ENCODE results near the gene FMN1. TPM values are rescaled to one million over a fixed set of nuclear protein-coding genes. Genes with fewer than 3 reads are reported as not detected.

FMN1 gene
- total RNA-seq, 2 experiments from 2014 or later = 0.04 to 0.13 TPM

- ChIA-PET CTCF (no interaction called here), POLR2A (no interaction called here)
Observed at GRCh38 chr15:33201491-33202231, 7.1 kb upstream of the FMN1 start.

GRCh38 chr15:33200903-33201302, 6.4 kb upstream of the FMN1 start:
- ChIA-PET POLR2A (no interaction called here), CTCF (no interaction called here)

- ChIA-PET POLR2A (no interaction called here), CTCF (no interaction called here)
Observed at GRCh38 chr15:33200444-33200843, 5.9 kb upstream of the FMN1 start.

DNA sequence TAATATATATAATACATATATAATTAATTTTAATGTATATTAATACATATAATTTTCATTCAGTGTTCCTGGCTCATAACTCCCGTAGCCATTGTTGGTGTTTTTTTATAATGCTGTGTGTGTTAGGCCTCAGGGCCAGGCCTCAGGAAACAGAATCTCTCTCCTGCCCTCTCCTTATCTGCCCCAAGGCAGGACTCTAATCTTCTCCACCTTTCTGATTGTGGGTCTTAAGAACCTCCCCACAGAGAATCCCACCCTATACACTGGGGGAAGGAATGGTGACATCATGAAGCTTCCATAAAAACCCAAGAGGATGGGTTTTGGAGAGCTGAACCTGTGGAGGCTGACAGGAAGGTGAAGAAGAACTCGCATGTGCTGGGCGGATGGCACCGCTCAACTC, 4.0 kb upstream of the FMN1 start:
- POLR2A ChIA-PET = no interaction called here

GRCh38 chr15:33197636-33198035, 3.1 kb upstream of the FMN1 start:
- ChIA-PET POLR2A (no interaction called here), CTCF (no interaction called here)

More for the DNA sequence above, 4.0 kb upstream of the FMN1 start:
- CTCF ChIA-PET = no interaction called here

DNA sequence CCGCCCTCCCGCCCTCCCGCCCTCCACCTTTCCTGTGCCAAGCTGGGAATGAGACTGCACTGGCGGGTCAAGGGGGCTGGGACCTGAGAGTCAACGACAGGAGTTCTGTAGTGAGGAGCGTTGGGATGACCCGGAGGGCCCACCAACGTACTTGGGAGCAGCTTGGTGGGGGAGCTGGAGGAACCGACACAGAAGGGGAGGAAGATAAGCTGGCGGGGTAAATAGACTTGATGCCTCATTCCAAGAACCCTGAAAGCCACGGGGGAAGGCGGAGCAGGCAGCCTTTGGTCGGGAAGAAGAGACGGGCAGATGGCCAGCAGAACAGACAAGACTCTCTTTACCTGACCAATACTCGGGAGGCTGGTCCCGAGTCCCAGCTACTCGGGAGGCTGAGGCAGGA, 277 bp downstream of the FMN1 start:
- ChIA-PET CTCF (no interaction called here), POLR2A (no interaction called here)

DNA sequence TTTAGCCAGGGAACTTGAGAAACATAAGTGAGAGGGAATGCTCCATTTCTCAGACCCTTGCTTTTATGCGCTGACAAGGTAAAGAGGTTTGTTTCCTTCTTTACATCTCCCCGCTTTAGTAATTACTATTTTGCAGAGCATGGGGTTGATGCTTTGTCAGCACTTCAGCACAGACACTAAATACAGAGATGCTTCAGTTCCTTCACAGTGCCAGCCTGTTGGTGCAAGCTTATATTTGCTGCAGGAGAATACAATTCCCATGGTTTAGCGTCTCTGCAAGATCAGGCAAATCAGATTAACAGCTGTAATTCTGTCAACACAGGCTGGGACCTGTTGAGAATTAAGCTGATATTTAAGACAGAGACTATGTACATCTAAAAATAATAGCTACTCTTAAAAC, 2.9 kb downstream of the FMN1 start:
- POLR2A ChIA-PET = no interaction called here
- CTCF ChIA-PET = no interaction called here

GRCh38 chr15:33190539-33190938, 4.0 kb downstream of the FMN1 start:
- CTCF ChIA-PET = no interaction called here
- POLR2A ChIA-PET = no interaction called here

- POLR2A ChIA-PET = no interaction called here
- CTCF ChIA-PET = no interaction called here
Observed at GRCh38 chr15:33188641-33189257, 5.8 kb downstream of the FMN1 start.

GRCh38 chr15:33188159-33188558, 6.4 kb downstream of the FMN1 start:
- POLR2A ChIA-PET = no interaction called here
- CTCF ChIA-PET = no interaction called here

DNA sequence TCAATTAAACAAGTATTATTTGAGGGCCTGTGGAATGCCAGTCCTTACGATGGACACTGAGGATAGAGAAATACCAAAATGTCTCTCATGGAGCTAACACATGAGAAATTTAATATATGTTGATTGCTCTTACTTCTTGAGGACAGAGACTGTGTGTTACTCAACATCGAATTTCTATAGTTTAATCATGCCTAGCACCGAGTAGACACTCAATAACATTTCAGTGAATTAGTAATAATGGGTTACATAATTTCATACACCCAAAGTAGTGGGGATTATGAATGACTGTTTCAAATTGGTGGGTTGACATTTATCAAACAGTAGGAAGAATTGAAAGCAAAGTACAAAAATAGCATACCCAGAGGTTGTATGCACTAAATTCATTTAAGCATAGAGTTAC, 11.2 kb downstream of the FMN1 start:
- CTCF ChIA-PET = no interaction called here
- POLR2A ChIA-PET = no interaction called here

- ChIA-PET CTCF (no interaction called here), POLR2A (no interaction called here)
Observed at GRCh38 chr15:33182926-33183325, 11.6 kb downstream of the FMN1 start.

GRCh38 chr15:33182278-33182905, 12.1 kb downstream of the FMN1 start:
- POLR2A ChIA-PET = no interaction called here
- CTCF ChIA-PET = no interaction called here

GRCh38 chr15:33179874-33180273, 14.6 kb downstream of the FMN1 start:
- POLR2A ChIA-PET = no interaction called here
- CTCF ChIA-PET = no interaction called here

DNA sequence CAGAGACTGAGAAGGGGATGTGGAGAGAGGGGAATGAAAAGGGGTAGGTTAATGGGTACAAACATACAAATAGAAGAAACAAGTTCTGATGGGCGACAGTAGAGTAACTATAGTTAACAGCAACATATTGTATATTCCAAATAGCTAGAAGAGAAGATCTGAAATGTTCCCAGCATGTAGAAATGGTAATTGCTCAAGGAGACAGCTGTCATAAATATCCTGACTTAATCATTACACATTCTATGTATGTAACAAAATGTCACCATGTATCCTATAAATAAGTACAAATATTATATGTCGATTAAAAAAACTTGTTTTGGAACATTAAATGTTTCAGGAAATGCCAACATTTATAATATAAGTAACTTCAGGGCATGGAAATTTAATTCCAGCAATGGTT, 23.3 kb downstream of the FMN1 start:
- CTCF ChIA-PET = no interaction called here
- POLR2A ChIA-PET = no interaction called here

DNA sequence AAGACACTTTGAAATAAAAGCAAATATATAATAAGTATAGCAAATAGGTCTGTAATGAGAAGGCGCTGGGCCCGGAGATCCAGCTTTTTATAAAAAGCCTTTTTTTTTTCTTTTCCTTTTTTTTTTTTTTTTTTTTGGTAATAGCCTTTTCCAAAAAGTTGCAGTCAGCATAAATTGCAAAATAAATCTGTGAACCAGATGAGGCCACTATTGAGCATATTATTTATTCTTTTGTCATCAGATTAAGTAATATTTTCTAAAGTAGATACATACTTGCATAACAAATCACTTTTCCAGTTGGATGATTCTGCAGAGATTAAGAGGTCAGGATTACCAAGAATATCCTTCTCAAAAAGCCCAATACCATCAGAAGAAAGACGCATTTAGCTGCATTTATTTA, 24.9 kb downstream of the FMN1 start:
- ChIA-PET POLR2A (no interaction called here), CTCF (no interaction called here)

DNA sequence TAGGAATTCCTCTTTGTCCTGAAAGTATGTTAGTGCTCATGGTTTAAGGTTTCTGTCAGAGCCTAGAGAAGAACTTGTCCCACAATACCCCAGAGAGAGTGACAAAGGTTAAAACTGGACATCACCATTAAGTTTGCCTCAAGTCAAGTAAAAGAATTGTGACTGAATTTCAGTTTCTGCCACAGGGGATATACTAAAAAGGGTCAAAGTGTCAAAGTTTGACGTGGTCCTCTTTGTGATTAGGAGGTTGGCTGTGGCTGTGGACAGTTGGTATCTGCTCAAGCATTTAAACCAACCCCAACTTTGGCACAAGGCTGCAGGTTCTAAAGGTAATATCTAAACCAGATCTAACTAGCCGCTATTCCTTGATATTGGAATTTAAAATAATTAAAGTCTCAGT, 26.1 kb downstream of the FMN1 start:
- ChIA-PET POLR2A (no interaction called here), CTCF (no interaction called here)

DNA sequence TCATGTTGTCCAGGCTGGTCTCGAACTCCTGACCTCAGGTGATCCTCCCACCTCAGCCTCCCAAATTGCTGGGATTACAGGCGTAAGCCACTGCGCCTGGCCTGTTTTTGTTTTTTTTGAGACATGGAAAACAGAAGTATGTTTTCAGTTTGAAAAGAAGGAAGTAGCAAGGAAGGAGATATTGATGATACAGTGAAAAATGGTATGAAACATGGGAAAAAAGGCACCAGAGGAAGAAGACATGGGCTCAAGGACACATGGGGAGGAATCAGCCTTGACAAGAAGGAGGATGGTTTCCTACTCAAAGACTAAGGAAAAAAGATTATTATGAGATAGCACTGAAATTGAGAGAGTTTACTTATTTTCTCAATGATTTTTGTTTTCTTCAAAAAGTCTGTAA, 30.7 kb downstream of the FMN1 start:
- ChIA-PET POLR2A (no interaction called here), CTCF (no interaction called here)

GRCh38 chr15:33161209-33161608, 33.3 kb downstream of the FMN1 start:
- CTCF ChIA-PET = no interaction called here
- POLR2A ChIA-PET = no interaction called here

DNA sequence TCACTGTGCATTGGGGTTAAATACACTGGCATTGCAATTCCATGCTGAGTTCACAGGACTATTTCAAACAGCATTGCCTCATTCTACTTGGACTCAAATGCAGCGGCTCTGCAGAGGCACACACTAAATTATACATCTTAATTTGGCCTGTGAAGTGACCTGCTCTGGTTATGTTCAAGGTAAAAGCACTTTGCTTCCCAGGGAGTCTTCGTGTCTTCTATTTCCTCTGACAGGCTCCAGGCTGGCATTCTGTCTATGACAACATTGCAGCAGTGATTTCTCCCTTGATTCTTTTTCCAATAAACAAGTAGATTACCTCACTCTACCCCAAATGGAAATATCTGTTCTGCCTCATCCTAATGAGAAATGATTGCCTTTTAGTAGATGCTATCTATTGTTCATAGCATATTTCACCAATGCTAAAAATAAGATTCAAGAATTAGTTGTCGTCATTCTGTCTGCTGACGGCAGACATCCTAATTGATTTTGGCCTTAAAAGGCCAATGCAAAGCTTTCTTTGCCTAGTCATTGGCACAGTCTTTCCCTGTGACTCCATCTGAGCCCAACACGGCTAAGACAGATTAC, 33.8 kb downstream of the FMN1 start:
- CTCF ChIA-PET = no interaction called here
- POLR2A ChIA-PET = no interaction called here

- ChIA-PET CTCF (no interaction called here), POLR2A (no interaction called here)
Observed at GRCh38 chr15:33159726-33160453, 34.6 kb downstream of the FMN1 start.

All from activated CD8-positive, alpha-beta memory T cell treated with anti-CD3 and anti-CD28 coated beads for 36 hours (primary cell).